GM12892 (cell line): ENCODE results near the gene GAK.

Experiments used
- POLR2A ChIP-seq: IDR thresholded peaks from 2 replicates; pipeline ENCODE4 v1.6.1; 2011; ENCODE audit warnings: low read depth, low read length, control low read depth
- POLR2AphosphoS5 ChIP-seq: IDR thresholded peaks from 2 replicates; pipeline ENCODE4 v1.6.1; 2011; ENCODE audit warnings: low read depth, low read length, control low read depth
- TAF1 ChIP-seq: IDR thresholded peaks from 2 replicates; pipeline ENCODE4 v1.6.1; 2011; ENCODE audit warnings: low read depth, mild to moderate bottlenecking, control low read depth, low read length, borderline replicate concordance

GRCh38 chr4:820230-821172 lies 111.6 kb downstream of the GAK start:
- TF ChIP-seq POLR2A (no peak), TAF1 (no peak), POLR2AphosphoS5 (no peak)
